Measurements from ENCODE around the gene FBLN2. TPM values are rescaled to one million over a fixed set of nuclear protein-coding genes. Genes with fewer than 3 reads are reported as not detected.

The FBLN2 gene
- polyA plus RNA-seq, 1 donor (not counting 4 experiments of a cell fraction or from before 2014, with no cell fraction given) = 0.72 TPM

GRCh38 chr3:13666227-13666619, 117.3 kb downstream of the FBLN2 start:
- Histone ChIP-seq H3K36me3 (ENCODE audit: control insufficient read depth in 2 of 2, extremely low read depth in 1 of 2, insufficient read depth in 2 of 2, low read length in 2 of 2) (no peaks in the 10 kb centered on the region), H3K4me3 (ENCODE audit: control insufficient read depth in 2 of 3, extremely low read depth in 1 of 3, insufficient read depth in 2 of 3, low read depth in 1 of 3, low read length in 3 of 3) (no peak overlapping the region), H3K4me1 (ENCODE audit: control insufficient read depth, extremely low read depth, insufficient read depth, low read length) (peaks cover 7% of the 10 kb centered on the region), H4K20me1 (ENCODE audit: control insufficient read depth, extremely low read depth, insufficient read depth, low read length) (no peaks in the 10 kb centered on the region), H3K9me3 (ENCODE audit: control insufficient read depth, low read depth, low read length) (no peaks in the 10 kb centered on the region), H3K9me1 (ENCODE audit: control insufficient read depth, extremely low read depth, insufficient read depth, low read length) (no peaks in the 10 kb centered on the region), H3K4me2 (ENCODE audit: control insufficient read depth, extremely low read depth, insufficient read depth, low read depth, low read length) (no peak overlapping the region), H3K27me3 (ENCODE audit: control insufficient read depth, extremely low read depth, insufficient read depth, low read length) (peaks cover 20% of the 10 kb centered on the region), H3K9ac (ENCODE audit: control insufficient read depth, extremely low read depth, insufficient read depth, low read length) (no peak overlapping the region), H3K79me2 (ENCODE audit: control insufficient read depth, insufficient read depth, low read length) (no peaks in the 10 kb centered on the region), H2AFZ (ENCODE audit: control insufficient read depth, low read length) (no peak overlapping the region), H3K27ac (ENCODE audit: control insufficient read depth, insufficient read depth, low read length) (no peak overlapping the region)
- DNase-seq (ENCODE audit: low read depth, low spot score) = no peak
- no peak for FAIRE-seq
- dilution Hi-C loops (cut with MboI; ENCODE audit: extremely low pct_ligation_motif_present, low sequenced_read_pairs) = no loop called here
- TF ChIP-seq, protein P1, sequence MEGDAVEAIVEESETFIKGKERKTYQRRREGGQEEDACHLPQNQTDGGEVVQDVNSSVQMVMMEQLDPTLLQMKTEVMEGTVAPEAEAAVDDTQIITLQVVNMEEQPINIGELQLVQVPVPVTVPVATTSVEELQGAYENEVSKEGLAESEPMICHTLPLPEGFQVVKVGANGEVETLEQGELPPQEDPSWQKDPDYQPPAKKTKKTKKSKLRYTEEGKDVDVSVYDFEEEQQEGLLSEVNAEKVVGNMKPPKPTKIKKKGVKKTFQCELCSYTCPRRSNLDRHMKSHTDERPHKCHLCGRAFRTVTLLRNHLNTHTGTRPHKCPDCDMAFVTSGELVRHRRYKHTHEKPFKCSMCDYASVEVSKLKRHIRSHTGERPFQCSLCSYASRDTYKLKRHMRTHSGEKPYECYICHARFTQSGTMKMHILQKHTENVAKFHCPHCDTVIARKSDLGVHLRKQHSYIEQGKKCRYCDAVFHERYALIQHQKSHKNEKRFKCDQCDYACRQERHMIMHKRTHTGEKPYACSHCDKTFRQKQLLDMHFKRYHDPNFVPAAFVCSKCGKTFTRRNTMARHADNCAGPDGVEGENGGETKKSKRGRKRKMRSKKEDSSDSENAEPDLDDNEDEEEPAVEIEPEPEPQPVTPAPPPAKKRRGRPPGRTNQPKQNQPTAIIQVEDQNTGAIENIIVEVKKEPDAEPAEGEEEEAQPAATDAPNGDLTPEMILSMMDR (optimal IDR thresholded peaks at IDR 0.05 in 1 of 3, IDR thresholded peaks at IDR 0.05 in 1 of 3, conservative IDR thresholded peaks at IDR 0.05 in 1 of 3; ENCODE audit: extremely low read depth in 1 of 3, insufficient read depth in 2 of 3, low read length in 3 of 3) = no peak
- no peak for TF ChIP-seq EZH2 (IDR thresholded peaks at IDR 0.05; ENCODE audit: low read length)

DNA sequence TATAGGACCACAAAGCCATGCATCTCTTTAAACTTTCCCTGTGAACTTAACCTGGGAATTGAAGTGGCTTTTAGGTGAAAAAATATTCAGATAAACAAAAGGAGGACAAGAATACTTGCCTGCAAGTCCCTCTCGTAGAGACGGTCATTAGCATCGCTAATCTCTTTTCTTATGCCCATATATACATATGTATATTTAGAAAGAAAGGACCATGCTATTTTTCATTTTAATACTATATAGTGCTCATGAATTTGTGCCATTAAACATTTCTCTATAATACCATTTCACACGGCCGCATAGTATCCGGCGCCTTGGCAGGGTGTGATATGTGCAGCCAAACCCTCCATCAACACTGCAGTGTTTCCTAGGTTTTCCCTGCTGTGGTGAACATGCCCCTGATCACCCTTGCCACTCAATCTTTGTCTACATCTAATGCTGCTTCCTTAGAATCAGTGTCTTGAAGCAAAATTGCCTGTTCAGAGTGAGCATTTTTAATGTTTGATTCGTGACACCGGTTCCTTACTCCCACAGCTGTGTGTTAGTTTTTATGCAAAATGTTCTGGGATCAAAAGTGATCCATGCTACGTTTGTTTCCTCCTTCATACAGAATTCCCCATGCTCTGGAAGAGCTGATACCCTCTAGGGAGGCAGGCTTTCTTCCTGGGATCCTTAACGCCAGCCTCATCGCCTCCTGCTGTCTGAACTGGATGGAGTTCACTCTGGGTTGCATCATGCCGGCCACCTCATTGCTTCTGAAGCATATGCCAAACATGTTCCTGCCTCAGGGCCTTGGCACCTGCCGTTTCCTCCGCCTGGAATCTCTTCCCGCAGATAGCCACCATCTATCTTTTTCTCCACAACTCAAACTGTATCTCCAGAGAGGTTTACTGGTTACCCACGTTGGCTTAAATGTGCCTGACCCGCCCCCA, 118.1 kb downstream of the FBLN2 start:
- Histone ChIP-seq H3K4me1 (ENCODE audit: control insufficient read depth, extremely low read depth, insufficient read depth, low read length) (peaks cover 7% of the 10 kb centered on the region), H3K9me3 (ENCODE audit: control insufficient read depth, low read depth, low read length) (no peaks in the 10 kb centered on the region), H3K9ac (ENCODE audit: control insufficient read depth, extremely low read depth, insufficient read depth, low read length) (no peak overlapping the region), H3K36me3 (ENCODE audit: control insufficient read depth in 2 of 2, extremely low read depth in 1 of 2, insufficient read depth in 2 of 2, low read length in 2 of 2) (no peaks in the 10 kb centered on the region), H3K79me2 (ENCODE audit: control insufficient read depth, insufficient read depth, low read length) (no peaks in the 10 kb centered on the region), H3K27ac (ENCODE audit: control insufficient read depth, insufficient read depth, low read length) (no peak overlapping the region), H2AFZ (ENCODE audit: control insufficient read depth, low read length) (no peak overlapping the region), H4K20me1 (ENCODE audit: control insufficient read depth, extremely low read depth, insufficient read depth, low read length) (no peaks in the 10 kb centered on the region), H3K4me2 (ENCODE audit: control insufficient read depth, extremely low read depth, insufficient read depth, low read depth, low read length) (no peak overlapping the region), H3K9me1 (ENCODE audit: control insufficient read depth, extremely low read depth, insufficient read depth, low read length) (no peaks in the 10 kb centered on the region), H3K27me3 (ENCODE audit: control insufficient read depth, extremely low read depth, insufficient read depth, low read length) (peaks cover 20% of the 10 kb centered on the region), H3K4me3 (ENCODE audit: control insufficient read depth in 2 of 3, extremely low read depth in 1 of 3, insufficient read depth in 2 of 3, low read depth in 1 of 3, low read length in 3 of 3) (no peak overlapping the region)
- peak; percentile 32 for FAIRE-seq
- dilution Hi-C loops (cut with MboI; ENCODE audit: extremely low pct_ligation_motif_present, low sequenced_read_pairs) = no loop called here
- no peak for DNase-seq (ENCODE audit: low read depth, low spot score)
- TF ChIP-seq, protein P1 (optimal IDR thresholded peaks at IDR 0.05 in 1 of 3, IDR thresholded peaks at IDR 0.05 in 1 of 3, conservative IDR thresholded peaks at IDR 0.05 in 1 of 3; ENCODE audit: extremely low read depth in 1 of 3, insufficient read depth in 2 of 3, low read length in 3 of 3) = peak in 1 of 3 experiments; percentile 25
- TF ChIP-seq EZH2 (IDR thresholded peaks at IDR 0.05; ENCODE audit: low read length) = no peak

Data from keratinocyte (primary cell).